NOMO-1 treated with dmso at 0.1 percent for 144 hours (cell line): ENCODE measurements around the gene POLR2H.
A peak's percentile ranks its signal among the peaks of the same experiment; 100 is the strongest.

Experiments used
- DNase-seq: peaks from one replicate; lab custom pipeline; 2025; ENCODE audit not compliant: unreplicated experiment; lab: John Stamatoyannopoulos, UW

The POLR2H gene

DNA sequence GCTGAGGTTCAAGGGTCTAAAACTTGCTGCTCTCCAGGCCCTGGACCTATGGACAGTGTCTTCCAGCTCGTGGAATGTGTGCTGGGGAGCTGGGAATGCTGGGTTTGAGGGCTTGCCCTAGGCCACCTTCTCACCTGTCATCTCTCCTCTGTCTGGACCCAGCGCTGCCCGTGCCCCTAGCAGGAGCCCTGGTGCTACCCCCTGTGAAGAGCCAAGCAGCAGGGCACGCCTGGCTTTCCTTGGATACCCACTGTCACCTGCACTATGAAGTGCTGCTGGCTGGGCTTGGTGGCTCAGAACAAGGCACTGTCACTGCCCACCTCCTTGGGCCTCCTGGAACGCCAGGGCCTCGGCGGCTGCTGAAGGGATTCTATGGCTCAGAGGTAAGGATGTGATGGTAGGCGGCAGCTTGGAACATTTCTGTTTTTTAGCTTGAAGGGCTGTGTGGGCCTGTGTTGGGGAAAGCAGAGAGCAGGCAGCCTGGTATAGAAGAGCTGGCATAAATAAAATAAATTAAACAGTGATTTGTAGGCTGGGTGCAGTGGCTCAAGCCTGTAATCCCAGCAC is 23.4 kb downstream of the POLR2H start:
- DNase-seq = no peak

DNA sequence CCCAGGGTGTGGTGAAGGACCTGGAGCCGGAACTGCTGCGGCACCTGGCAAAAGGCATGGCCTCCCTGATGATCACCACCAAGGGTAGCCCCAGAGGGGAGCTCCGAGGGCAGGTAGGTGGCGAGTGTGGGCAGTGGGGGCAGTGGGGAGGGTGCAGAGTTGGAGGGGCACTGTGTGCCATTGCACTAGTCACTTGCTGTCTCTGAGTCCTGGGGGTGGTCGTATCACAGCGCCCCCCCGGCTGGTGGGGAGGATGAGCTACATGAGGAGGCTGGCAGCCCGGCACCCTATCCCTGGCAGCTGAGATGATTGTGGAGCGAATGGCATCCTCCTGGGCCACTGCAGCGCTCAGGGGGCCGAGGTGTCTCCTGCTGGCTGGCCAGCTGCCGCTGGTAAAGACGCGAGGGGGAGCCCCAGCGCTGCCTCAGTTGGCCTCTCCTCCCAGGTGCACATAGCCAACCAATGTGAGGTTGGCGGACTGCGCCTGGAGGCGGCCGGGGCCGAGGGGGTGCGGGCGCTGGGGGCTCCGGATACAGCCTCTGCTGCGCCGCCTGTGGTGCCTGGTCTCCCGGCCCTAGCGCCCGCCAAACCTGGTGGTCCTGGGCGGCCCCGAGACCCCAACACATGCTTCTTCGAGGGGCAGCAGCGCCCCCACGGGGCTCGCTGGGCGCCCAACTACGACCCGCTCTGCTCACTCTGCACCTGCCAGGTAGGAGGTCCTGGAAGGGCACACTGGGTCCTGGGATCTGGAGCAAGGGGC is 24.7 kb downstream of the POLR2H start:
- no peak for DNase-seq

DNA sequence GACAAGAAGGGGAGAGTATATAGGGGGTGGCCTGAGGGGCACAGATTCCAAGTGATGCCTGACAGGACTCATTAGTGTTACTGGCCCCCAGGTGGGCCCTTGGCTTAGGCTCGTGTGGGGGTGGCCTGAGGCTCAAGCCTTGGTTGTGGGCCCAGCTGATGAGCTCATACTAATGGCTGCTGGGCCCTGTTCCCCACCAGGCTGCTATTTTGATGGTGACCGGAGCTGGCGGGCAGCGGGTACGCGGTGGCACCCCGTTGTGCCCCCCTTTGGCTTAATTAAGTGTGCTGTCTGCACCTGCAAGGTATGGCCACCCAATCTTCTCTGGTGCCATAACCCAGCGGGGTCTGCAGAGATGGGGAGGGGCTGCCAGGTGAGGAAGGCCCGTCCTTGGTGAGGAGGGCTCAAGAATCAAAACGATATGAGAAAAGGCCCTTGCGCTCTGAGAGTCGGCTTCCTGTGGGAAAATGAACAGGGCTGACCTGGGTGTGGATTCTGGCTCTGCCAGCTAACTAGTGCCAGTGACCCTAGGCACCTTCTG is 25.7 kb downstream of the POLR2H start:
- DNase-seq = no peak

DNA sequence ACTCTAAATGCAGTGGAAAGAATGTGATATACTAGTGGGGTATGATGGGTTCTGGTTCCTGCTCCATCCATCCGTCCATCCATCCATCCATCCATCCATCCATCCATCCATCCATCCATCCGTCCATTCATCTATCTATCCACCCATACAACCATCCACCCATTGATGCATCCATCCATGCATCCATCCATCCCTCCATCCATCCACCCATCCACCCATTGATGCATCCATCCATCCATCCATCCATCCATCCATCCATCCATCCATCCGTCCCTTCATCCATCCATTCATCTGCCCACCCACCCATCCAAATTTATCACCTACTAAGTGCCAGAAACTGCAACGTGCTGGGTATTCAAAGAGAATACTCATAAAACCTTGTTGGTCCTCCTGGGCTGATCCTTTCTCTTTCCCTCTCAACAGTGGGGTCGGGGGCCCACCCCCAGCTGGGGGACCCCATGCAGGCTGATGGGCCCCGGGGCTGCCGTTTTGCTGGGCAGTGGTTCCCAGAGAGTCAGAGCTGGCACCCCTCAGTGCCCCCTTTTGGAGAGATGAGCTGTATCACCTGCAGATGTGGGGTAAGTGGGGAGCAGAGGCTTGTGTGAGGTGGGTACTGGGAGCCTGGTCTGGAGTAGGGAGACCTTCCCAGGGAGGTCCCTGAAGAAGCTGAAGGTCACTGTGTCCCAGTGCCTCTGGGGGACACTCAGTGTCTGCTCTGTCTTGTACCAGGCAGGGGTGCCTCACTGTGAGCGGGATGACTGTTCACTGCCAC is 26.8 kb downstream of the POLR2H start:
- no peak for DNase-seq

DNA sequence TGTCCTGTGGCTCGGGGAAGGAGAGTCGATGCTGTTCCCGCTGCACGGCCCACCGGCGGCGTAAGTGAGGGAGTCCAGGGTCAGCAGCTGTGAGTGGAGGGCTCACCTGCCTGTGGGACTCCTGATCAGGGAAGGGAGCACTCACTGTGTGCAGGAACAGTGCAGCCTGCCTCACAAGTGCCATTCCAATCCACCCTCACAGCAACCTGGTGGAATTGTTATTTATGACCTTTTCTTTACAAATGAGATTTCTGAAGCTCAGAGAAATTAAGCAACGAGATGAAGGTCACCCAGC is 27.4 kb downstream of the POLR2H start:
- DNase-seq = no peak

DNA sequence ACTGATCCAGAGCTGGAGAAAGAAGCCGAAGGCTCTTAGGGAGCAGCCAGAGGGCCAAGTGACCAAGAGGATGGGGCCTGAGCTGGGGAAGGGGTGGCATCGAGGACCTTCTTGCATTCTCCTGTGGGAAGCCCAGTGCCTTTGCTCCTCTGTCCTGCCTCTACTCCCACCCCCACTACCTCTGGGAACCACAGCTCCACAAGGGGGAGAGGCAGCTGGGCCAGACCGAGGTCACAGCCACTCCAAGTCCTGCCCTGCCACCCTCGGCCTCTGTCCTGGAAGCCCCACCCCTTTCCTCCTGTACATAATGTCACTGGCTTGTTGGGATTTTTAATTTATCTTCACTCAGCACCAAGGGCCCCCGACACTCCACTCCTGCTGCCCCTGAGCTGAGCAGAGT is 27.9 kb downstream of the POLR2H start:
- no peak for DNase-seq

DNA sequence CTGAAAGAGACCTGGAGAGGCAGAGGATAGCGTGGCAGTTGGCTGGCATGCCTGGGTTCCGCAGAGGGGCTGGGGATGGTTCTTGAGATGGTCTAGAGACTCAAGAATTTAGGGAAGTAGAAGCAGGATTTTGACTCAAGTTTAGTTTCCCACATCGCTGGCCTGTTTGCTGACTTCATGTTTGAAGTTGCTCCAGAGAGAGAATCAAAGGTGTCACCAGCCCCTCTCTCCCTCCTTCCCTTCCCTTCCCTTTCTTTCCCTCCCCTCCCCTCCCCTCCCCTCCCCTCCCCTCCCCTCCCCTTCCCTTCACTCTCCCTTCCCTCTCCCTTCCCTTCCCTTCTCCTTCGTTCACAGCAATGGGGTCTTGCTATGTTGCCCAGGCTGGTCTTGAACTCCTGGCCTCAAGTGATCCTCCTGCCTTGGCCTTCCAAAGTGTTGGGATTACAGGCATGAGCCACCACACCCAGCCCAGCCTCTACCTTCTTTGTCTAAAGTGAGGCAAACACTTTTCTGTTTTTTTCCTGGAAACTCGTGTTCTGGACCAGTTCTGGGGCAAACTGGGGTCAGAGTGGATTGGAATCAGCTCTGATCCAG is 28.5 kb downstream of the POLR2H start:
- DNase-seq = no peak

DNA sequence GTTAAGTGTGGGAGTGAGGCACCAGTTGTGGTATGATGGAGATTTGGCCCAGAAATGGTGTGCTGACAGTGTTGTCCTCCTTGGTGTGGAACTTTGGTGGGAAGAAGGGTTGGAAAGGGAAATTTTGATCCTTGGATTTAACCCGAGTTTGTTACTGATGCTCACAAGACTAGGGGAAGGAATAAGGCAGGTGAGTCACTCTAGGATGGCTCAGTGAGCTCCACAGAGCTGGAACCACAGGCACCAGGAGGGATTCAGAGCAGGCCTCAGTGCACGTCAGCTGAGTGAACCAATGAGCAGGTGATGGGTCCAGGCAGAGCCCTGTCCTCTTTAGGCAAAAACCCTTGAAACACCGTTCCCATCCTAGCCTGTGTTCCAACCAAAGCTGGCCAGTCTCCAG is 29.8 kb downstream of the POLR2H start:
- no peak for DNase-seq

DNA sequence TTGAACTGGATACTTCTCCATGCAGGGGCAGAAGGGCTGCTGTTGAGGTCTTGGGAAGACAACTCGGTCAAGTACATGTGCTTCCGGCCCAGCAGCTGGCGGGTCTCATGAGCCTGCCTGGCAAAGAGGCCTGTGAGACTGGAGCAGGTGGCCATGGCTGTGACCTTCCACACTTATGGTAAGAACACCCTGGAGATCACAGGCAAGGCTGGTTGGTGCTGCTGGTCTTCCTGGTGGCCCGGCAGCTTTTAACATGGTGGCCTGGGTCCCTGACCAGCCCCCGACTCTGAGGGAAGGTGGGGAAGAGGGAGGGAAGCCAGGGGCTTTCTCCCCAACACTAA is 33.8 kb downstream of the POLR2H start:
- no peak for DNase-seq

DNA sequence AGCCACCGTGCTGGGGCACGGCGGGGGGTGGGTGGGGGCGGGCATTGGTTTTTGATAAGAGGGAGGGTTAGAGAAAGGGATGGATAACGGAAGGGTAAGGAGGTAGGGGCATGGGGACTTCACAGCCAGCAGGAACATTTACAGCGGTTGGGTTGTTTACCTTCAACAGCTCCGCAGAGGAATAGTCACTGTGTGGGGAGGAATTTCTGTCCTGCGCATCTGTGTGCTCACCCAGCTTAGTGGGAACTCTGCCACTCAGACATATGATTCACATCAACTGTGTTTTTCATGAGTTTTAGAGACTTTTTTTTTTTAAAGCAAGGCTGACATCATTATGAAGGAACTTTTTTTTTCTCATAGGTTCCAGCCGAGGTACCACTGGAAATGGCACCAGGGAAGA is 37.9 kb downstream of the POLR2H start:
- DNase-seq = no peak

DNA sequence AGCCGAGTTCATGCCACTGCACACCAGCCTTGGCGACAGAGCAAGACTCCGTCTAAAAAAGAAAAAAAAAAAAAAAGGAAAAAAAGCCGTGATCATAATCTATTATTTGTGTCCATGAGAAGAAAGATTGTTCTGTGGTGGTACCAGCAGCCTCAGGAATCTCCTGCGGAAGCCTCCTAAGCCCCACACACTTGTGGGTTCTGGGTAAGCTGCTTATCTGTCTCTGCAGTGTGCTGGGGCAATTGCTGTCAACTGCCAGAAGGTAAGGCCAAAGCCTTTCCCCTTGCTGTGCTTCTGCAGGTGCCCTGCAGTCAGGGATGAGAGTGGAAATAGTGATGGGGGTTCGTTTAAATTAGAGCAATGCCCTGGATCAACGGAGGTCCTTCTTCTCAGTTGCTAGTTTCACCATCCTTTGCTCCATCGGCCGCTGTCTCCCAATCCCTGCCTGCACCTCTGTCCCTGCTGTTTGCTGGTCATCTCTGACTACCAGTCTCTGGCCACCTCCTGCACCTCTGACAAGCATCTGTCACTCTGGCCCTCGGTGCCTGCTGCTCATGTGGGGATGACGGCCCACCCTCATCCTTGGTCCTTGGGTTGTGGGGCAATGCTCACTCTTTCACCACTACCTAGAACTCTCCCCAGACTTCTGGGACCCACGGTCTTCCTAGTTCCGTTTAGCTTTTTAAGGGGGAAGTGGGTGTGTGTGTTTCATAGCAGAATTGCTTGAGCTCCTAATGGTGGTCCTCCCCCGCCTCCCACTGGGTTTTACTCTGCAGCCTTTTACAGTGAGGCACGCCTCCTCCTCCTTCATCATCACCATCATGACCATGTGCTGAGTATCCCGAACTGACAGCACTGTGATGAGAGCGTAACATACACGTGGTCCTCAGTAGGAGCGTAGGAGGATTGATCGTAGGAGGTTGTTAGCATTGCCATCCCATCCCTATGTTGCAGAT is 43.8 kb downstream of the POLR2H start:
- no peak for DNase-seq

DNA sequence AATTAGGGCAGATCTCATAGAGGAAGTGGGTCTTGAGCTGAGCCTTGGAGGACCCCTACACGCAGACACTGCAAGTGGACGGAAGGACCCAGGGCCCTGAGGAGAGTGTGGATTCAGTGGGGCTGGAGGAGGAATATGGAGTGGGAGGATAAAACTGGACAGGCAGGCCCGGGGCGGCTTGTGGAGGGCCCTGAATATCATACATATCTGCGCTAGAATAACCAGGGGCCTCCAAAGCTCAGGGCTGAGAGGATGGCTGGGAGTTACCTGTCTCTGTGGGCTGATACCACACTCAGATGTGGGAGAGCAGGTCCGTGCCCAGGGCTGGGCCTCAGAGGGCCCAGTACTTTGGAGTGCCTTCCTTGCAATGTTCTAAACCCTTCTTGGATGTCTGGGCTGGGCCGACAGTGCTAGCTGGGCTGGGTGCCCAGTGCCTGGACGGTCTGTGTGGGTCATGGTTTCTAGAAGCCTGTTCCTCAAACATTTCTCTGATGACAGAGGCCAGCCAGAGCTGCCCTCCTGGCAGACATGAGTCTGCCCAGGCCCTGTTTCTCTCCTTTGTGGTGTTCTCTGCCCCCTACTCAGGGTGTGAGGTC is 47.9 kb downstream of the POLR2H start:
- DNase-seq = no peak

DNA sequence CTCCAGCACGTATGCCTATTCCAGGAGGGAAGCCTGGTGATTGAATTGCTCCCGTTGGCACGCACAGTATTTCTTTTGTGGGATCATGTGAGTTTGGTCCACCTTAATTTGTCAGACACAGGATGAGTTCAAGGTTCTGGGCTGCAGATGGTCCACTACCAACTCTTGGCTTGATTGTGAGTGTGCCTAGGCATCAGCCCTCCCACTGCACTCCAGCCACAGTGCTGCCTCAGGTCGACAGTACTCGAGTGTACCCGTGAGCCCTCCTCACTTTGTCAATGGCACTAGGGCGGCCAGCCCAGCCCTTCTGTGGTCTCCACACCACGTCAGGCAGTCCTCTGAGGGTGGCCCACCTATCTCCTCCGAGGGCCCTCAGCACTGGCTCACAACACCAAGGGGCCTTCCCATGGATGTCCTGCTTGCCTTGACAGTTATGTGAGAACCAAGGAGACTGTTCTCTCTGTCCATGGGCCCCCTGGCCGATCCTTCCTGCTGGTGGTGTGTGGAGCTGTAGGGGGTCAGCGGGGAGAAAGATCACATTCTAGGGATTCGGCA is 48.5 kb downstream of the POLR2H start:
- no peak for DNase-seq

DNA sequence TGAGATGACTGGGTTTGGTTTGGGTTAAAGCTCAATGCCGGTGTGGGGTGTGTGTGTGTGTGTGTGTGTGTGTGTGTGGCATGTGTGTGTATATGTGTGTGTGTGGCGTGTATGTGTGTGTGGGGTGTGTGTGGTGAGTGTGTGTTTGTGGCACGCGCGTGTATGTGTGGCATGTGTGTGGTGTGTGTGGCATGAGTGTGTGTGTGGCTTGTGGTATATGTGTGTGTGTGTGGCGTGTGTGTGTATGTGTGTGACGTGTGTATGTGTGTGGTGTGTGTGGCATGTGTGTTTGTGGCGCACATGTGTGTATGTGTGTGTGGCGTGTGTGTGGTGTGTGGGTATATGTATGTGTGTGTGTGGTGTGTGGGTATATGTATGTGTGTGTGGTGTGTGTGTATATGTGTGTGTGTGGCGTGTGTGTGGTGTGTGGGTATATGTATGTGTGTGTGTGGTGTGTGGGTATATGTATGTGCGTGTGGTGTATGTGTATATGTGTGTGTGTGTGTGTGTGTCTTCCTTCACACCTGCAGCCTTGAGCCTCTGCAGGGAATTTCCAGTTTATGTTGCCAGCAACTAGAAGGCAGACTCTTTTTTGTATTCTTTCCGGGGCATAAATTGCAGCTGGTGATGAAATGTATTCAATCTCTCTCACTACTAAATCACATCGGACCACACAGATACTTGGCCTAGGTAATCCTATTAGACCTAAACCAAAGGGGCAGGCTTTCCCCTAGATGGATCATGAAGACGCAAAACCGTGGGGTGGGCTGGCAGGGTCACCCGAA is 53.1 kb downstream of the POLR2H start:
- DNase-seq = no peak

DNA sequence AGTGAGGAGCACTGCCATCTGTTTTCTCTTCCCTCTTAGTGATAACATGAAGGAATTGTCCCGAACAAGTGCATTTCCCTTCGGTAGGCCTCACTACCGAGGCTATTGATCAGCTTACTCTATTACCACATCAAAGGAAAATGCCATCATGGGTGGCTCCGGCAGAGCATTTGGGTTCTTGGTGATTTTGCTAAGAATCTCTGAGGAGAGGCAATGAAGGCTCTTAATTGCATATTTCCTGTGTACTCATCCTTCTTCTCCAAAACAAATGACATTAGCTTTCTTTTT is 53.6 kb downstream of the POLR2H start:
- DNase-seq = no peak

DNA sequence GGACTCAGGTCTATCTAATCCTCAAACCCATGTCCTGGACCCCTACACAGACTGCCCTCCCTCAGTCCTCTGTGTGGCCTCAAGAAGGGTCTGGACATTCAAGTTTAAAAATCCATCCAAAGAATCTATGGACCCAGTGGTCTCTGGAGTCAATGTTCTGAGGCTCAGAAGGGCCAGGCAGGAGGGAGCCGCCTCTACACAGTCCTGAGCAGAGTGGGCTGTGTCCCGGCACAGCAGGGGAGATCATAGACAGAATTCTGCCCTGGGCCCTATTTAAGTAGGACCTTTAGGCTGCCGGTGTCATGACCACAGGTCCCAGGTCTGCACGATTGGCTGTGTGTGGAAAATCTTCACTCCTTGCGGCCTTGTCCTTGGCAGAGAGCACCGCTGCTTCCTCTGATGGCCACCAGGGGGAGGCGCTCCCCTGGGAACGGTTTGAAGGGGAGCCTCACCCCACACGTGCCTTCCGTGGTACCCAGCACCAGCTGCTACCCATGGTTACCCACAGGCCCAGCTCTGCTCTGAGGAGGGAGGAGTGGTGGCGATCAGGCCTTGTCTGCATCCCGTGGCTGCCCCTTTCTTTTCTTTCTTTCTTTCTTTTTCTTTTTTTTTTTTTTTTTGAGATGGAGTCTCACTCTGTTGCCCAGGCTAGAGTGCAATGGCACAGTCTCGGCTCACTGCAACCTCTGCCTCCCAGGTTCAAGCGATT is 56.3 kb downstream of the POLR2H start:
- DNase-seq = peak; percentile 32
